Esophagus mucosa (tissue), 1 donor: ENCODE measurements around the gene LRRC70. TPM values are rescaled to one million over a fixed set of nuclear protein-coding genes. Genes with fewer than 3 reads are reported as not detected.

Experiments
- ATAC-seq: fragments of 200-7000 bp; cut with Tn5 transposase; one replicate; pipeline ENCODE4 v1.9.1; 2020
- total RNA-seq: library from RNA; stranded (reverse); gene quantifications from one replicate; pipeline ENCODE4 v1.2.4, GENCODE V29; 2023
- donor health status: DM: yes; HTN: yes; CAD: no.

Gene LRRC70
- total RNA-seq, 1 donor from 2014 or later: 0.16 TPM

- ATAC-seq: no peak
Measured at GRCh38 chr5:62575489-62575888, 3.1 kb upstream of the LRRC70 start.

- ATAC-seq: no peak
Measured at GRCh38 chr5:62576570-62577170, 1.9 kb upstream of the LRRC70 start.

DNA sequence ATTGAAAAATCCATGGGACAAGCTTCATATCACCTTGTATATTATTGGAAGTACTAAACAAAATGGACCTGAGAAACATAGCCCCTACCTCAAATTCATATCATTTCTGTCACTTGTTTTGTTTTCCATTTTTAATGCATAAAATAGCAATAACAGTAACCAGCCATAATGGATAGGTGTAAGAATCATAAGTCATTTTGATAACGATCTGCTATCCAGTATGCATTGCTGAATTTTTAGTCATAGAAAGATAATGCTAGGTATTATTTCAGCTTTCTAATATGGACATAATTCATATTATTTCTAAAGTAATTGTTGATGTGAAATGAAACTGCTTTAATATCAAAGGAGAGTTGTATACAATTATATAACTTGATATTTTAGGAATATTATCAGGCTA lies 1.1 kb upstream of the LRRC70 start:
- no peak for ATAC-seq

GRCh38 chr5:62579761-62580160 lies 1.1 kb downstream of the LRRC70 start:
- ATAC-seq: no peak

GRCh38 chr5:62581836-62582597 lies 3.4 kb downstream of the LRRC70 start:
- ATAC-seq: no peak

GRCh38 chr5:62584391-62584790 lies 5.8 kb downstream of the LRRC70 start:
- no peak for ATAC-seq

GRCh38 chr5:62585306-62585705 lies 6.7 kb downstream of the LRRC70 start:
- no peak for ATAC-seq

- no peak for ATAC-seq
Measured at GRCh38 chr5:62585751-62586150, 7.1 kb downstream of the LRRC70 start.

- no peak for ATAC-seq
Measured at GRCh38 chr5:62587737-62588136, 9.1 kb downstream of the LRRC70 start.

DNA sequence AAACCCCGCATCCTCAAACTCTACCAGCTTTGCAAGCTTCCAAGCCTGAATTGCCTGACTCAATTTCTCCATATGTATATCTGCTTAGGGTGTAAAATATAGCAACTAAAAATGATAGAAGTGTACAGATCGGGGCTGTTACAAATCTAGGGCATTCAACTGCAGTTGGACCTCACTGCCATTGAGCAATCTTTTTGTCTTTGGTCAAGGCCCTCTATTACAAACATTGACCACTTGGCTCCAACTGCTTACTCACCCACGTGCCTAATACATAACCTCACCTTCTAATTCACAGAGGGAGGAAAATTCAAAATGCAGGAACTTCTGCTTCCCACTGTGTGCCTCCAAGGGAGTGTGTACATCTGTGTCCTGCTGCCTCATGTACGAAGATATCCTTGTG lies 10.0 kb downstream of the LRRC70 start:
- ATAC-seq: no peak

GRCh38 chr5:62589504-62589903 lies 10.9 kb downstream of the LRRC70 start:
- no peak for ATAC-seq

GRCh38 chr5:62590387-62590786 lies 11.8 kb downstream of the LRRC70 start:
- no peak for ATAC-seq

DNA sequence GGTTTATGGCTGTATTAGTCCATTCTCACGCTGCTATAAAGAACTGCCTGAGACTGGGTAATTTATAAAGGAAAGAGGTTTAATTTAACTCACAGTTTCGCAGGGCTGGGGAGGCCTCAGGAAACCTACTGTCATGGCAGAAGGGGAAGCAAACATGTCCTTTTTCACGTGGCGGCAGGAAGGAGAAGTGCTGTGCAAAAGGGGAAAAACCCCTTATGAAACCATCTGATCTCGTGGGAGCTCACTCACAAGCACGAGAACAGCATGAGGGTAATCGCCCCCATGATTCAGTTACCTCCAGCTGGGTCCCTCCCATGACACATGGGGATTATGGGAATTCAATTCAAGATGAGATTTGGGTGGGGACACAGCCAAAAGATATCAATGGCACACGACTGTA lies 13.9 kb downstream of the LRRC70 start:
- ATAC-seq: no peak

GRCh38 chr5:62593331-62593730 lies 14.7 kb downstream of the LRRC70 start:
- ATAC-seq: no peak

GRCh38 chr5:62594364-62594984 lies 15.9 kb downstream of the LRRC70 start:
- no peak for ATAC-seq

GRCh38 chr5:62596096-62596495 lies 17.5 kb downstream of the LRRC70 start:
- no peak for ATAC-seq

DNA sequence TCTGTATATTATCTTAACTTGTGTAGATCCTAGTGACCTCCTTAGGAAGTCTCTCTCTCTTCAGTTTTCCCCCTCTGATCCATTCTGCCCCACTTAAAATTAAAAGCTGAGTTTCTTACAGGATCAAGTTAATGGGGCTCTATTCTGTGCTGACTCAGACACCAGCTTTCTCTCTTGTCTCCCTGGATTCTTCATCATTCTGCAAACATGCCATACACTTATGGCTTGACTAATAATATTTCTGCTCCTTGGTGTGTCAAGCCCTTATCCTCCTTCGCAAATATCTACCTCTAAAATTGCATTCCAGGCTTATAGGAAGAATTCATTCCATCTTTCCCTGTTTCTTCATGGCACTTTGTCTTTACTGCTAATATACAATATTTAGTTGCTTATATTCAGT lies 18.1 kb downstream of the LRRC70 start:
- ATAC-seq: no peak

- no peak for ATAC-seq
Measured at GRCh38 chr5:62597314-62597713, 18.7 kb downstream of the LRRC70 start.

DNA sequence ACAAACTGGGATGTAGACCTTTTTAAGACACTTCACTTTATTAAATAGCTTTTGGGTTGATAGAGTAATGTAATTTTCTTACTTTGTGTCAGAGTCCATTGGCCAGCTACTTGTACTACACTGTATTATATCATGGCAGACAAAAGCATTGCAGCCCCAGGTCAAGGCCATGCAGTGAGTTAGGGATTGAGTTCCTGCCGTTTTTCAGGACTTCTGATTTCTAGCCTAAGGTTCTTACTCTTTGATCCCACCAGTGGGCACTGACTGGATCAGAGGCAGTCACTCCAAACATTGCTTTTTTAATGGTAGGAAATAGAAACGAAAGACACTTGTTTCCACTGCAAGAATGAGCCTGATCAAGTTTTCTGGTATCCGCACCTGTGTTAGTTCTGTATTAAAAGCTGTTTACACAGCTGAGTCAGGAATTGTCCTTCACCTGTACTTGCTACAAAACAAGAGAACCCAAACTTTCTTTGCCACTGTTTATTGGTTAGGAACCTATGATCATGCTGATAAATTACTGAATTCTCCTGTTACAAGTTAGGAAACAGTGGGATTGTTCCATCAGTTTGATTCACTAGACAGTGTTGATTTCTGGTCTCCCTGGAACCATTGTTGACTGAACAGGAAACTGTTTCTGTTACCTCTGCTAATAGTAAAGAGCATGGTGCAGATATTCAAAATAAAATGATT lies 22.1 kb downstream of the LRRC70 start:
- ATAC-seq: peak; percentile 43

DNA sequence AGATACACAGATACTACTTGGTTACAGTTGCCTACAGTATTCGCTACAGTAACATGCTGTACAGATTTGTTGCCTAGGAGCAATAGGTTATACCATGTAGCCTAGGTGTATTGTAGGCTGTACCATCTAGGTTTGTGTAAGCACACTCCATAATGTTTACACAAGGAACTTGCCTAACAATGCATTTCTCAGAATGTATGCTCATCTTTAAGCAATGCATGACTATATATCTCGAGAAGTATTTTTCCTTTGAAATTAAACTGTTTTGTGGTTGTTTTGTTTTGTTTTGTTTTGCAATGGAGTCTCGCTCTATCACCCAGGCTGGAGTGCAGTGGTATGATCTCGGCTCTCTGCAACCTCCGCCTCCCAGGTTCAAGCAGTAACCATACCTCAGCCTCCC lies 25.3 kb downstream of the LRRC70 start:
- no peak for ATAC-seq

GRCh38 chr5:62605638-62606037 lies 27.0 kb downstream of the LRRC70 start:
- ATAC-seq: no peak

- no peak for ATAC-seq
Measured at GRCh38 chr5:62606878-62607277, 28.3 kb downstream of the LRRC70 start.

DNA sequence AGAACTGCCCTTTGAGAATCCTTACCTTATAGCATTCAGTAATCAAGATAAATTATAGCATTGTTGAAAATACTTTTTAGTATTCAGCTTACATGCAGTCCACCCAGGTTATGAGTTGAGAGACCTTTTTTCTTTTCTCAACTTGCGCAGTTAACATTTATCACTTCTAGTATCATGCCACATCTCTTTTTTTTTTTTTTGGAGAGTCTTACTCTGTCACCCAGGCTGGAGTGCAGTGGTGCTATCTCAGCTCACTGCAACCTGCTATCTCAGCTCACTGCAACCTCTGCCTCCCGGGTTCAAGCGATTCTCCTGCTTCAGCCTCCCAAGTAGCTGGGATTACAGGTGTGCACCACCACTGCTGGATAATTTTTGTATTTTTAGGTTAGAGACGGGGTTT lies 29.0 kb downstream of the LRRC70 start:
- ATAC-seq: no peak
